Stimulated activated CD8-positive, alpha-beta memory T cell treated with anti-CD3 and anti-CD28 coated beads, Interleukin-2, amount 100 ng/mL, for 48 hours (primary cell): ENCODE results near the gene FNDC5.

Source experiments
- DNase-seq, 2 donors: peaks; one replicate each; pipeline ENCODE4 v3.0.0-alpha.2; 2020; ENCODE audit warnings: low read depth in 2 of 2

FNDC5 gene

GRCh38 chr1:32813941-32814739 is 56.6 kb downstream of the FNDC5 start:
- DNase-seq = no peak
